GM10266 (cell line): ENCODE results near the gene NOS1AP.

Source experiments
- DNase-seq: peaks from one replicate; pipeline ENCODE4 v3.0.0; 2012; ENCODE audit errors: extremely low spot score
- CTCF ChIP-seq: IDR thresholded peaks from 2 replicates; pipeline ENCODE4 v1.5.1; 2012; ENCODE audit warnings: mild to moderate bottlenecking, low read depth; ENCODE audit not compliant: control insufficient read depth, insufficient read depth; ENCODE audit errors: missing control alignments

The NOS1AP gene

GRCh38 chr1:162068301-162068700, 1.2 kb upstream of the NOS1AP start:
- TF ChIP-seq CTCF, result no peak
- DNase-seq, result no peak

- DNase-seq, result no peak
- no peak for TF ChIP-seq CTCF
Observed at GRCh38 chr1:162070094-162070748, 730 bp downstream of the NOS1AP start.

- no peak for DNase-seq
- TF ChIP-seq CTCF, result no peak
Observed at GRCh38 chr1:162070825-162071224, 1.3 kb downstream of the NOS1AP start.

- no peak for DNase-seq
- TF ChIP-seq CTCF, result no peak
Observed at GRCh38 chr1:162072740-162073139, 3.2 kb downstream of the NOS1AP start.

GRCh38 chr1:162074276-162075005, 5.0 kb downstream of the NOS1AP start:
- no peak for TF ChIP-seq CTCF
- DNase-seq, result no peak

- no peak for TF ChIP-seq CTCF
- no peak for DNase-seq
Observed at GRCh38 chr1:162075862-162076261, 6.4 kb downstream of the NOS1AP start.

- no peak for DNase-seq
- TF ChIP-seq CTCF, result no peak
Observed at GRCh38 chr1:162077648-162078299, 8.3 kb downstream of the NOS1AP start.
